HG03571 (cell line): ENCODE data around the gene C6orf163.
A peak's percentile ranks its signal among the peaks of the same experiment; 100 is the strongest.
"Not testable (repeated sequence)": the region's sequence is repeated elsewhere in the genome, so short reads cannot be mapped to it uniquely, and the experiment has no call there.

ENCODE experiments used
- ATAC-seq: cut with Tn5 transposase; IDR thresholded peaks from one replicate; pipeline ENCODE4 v1.9.1; 2021; ENCODE audit not compliant: unreplicated experiment

Gene C6orf163

DNA sequence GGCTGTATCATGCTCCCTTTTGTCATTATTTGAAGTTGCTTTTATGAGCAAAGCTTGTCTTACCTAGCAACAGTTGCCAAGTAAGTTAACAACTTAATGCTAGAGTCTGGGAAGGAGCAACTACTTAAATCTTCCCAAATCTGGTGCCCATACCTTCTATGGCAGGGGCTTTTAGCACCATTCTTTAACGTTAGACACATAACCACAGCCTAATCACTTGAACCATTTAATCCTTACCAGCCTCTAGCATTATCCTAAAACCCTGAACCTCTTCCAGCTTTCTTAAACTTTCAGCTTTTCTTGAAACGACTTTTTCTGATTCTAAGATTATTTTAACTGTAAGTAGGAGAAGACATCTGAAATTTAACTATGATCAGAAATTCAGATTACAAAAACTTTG lies at the start of gene C6orf163:
C6orf163 (plus strand) TSS at position 83 of the 400 bp plus-strand sequence; CDS start at position 370, 287 bp downstream.
- no peak for ATAC-seq

GRCh38 chr6:87297119-87297518 lies 47.5 kb upstream of the C6orf163 start:
- ATAC-seq = no peak

- ATAC-seq = not testable (repeated sequence)
Measured at GRCh38 chr6:87301277-87301676, 43.3 kb upstream of the C6orf163 start.

- no peak for ATAC-seq
Measured at GRCh38 chr6:87308970-87309369, 35.6 kb upstream of the C6orf163 start.

DNA sequence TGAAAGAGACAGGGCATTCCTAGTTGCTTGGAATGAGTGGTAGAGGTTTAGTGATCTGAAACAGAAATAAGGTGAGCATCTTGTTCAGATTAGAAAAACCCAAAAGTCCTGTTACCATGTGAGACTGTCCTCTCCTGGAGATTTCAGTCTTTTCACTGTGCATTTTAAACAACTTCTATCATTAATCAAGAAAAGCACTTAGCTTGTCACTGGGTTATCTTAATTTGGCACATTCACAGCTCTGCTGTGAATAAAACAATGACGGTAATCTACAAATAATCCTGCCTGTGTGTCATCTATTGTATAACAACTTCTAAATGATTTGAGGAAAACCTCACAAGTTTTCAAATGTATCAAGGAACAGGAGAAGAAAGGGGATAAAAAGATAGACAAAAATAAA lies 31.8 kb upstream of the C6orf163 start:
- no peak for ATAC-seq

DNA sequence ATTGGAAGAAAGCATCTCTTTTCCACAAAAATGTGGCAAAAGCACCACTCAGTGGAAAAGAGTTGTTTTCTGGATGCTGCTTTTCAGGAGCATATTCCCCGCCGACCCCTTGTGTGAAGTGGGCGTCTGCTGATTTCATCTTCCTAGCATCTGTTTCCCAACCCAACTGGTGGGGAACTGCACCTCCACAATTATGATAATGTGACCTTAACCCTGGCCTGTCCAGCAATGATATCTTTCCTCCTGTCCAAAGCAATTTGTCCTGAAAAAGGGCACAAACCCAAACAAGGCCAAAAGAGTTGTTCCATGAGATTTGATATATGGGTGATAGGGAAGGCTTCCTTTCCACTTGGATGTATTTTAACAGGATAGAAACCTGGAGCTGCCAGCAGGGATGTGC lies 29.5 kb upstream of the C6orf163 start:
- no peak for ATAC-seq

- no peak for ATAC-seq
Measured at GRCh38 chr6:87319271-87319987, 25.2 kb upstream of the C6orf163 start.

GRCh38 chr6:87322304-87323212 lies 22.1 kb upstream of the C6orf163 start, which contains the start of gene SMIM8:
SMIM8 (plus strand) TSS chr6:87322588; CDS start chr6:87337032, 14,444 bp downstream.
- ATAC-seq = peak; percentile 100

- not testable (repeated sequence) for ATAC-seq
Measured at GRCh38 chr6:87323880-87324279, 20.7 kb upstream of the C6orf163 start.

DNA sequence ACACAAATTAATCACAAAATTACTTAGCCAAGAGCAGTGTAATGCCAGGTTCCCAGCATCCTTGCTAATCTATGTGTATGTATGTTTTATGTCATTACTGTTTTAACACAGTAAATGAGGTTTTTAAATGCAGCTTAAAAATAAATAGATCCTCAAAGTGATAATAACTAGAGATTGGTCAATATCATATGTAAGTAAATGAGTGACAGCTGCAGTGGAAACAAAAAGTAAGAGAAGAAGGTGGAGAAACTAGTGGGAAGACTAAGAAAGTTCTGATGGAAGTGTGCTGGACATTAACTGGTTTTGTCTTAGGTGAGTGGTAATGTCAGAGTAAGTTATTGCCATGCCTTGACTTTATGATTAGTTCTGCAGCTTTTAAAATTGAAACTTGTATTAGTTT lies 13.7 kb upstream of the C6orf163 start:
- no peak for ATAC-seq

DNA sequence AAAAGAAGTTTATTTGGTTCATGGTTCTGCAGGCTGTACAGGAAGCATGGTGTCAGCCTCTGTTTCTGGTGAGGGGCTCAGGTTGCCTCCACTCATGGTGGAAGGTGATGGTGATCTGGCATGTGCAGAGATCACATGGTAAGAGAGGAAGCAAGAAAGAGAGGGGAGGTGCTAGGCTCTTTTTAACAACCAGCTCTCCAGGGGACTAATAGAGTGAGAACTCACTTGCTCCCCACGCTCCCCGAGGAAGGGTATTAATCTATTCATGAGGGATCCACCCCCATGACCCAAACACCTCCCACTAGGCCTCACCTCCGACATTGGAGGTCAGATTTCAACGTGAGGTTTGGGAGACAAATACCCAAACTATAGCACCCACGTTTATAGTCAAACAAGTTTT lies 11.6 kb upstream of the C6orf163 start:
- no peak for ATAC-seq

DNA sequence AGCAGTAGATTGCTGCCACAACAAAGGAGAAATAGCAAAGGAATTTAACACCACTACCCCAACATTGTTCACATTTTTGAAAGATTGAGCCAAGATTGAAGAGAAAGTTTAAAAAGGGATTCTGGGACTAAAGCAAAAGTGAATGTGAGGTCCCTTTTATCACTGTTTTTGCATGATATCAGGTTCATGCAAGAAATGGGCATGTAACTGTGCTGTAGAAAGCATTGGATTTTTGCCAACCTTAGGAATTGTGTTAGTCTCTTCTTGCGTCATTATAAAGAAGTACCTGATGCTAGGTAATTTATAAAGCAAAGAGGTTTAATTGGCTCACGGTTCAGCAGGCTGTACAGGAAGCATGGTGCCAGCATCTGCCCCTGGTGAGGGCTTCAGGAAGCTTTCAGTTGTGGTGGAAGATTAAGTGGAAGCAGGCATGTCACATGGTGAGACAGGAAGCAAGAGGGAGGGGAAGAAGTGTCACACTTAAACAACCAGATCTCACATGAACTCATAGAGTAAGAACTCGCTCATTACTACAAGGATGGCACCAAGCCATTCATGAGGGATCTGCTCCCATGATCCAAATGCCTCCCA lies 10.9 kb upstream of the C6orf163 start:
- no peak for ATAC-seq

DNA sequence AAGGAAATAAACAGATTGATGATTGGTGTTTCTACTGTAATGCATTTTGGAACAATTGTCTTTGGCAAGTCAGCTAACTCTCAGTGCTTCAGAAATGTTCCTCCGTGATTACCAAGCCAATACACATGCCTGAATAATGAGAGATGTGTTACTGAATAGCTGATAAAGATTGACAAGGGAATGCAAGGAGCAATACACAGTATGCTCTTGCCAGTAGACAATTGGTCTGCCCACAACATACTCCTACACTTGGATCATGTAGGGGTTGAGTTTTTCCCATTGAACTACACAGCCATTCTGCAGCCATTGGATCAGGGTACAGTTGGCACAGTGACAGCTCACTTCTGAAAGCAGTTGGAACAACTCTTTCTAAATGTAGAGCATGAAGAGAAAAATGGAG lies 9.9 kb upstream of the C6orf163 start:
- ATAC-seq = no peak

GRCh38 chr6:87336367-87336766 lies 8.2 kb upstream of the C6orf163 start:
- ATAC-seq = no peak

- no peak for ATAC-seq
Measured at GRCh38 chr6:87340230-87340629, 4.4 kb upstream of the C6orf163 start.

- no peak for ATAC-seq
Measured at GRCh38 chr6:87341158-87341557, 3.5 kb upstream of the C6orf163 start.

DNA sequence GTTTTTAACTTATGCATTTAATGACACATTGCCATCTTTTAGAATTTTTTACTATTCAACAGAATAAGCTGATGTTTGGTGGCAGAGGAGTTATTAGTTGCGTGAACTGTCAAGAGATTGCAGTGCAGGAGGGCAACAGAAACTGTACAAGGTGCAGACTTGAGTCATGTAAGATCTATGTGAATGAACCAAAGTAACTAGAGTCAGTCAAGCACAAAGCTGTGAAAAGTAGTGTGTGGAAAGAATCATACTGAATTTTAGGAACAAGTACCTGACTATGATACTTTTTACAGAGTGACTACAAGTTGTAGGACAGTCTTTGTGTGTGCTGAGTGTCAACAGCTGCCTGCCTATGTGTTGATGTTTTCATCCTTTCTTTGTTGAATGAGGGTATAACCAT lies 2.7 kb upstream of the C6orf163 start:
- ATAC-seq = peak; percentile 57

DNA sequence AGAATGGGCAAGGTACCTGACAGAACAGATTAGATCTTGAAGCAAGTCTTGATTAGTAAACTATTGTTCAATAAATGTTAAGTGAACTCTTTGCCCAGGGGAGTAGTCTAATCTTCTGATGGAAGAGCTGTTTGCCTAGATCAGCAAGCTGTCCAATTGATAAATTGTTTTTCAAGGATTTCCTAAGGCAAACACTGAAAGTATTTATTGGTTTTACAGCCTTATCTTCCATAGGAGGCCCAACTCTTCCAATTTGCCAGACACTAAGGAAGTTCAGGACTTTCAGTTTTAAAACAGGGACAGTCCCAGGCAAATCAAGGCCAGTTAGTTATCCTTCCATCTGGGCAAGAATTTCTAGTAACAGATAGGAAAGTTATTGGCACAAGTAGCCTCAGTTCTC lies 1.8 kb upstream of the C6orf163 start:
- ATAC-seq = no peak

DNA sequence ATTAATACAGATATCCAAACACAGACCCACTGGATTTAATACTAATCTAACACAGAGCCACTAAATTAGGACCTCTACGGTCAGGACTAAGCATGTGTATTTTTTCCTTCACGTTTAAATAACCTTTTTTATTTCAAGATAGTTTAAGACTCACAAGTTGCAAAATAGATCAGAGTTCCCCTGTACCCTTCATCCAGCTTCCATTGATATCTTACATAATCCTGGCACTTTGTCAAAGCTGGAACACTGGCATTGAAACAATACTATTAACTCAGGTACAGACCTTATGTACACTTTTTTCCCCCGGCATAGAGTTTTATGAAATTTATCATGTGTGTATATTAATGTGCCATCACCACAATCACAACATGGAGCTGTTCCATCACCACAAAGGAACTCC lies 2.1 kb downstream of the C6orf163 start:
- no peak for ATAC-seq

- no peak for ATAC-seq
Measured at GRCh38 chr6:87349896-87350295, 5.3 kb downstream of the C6orf163 start.

DNA sequence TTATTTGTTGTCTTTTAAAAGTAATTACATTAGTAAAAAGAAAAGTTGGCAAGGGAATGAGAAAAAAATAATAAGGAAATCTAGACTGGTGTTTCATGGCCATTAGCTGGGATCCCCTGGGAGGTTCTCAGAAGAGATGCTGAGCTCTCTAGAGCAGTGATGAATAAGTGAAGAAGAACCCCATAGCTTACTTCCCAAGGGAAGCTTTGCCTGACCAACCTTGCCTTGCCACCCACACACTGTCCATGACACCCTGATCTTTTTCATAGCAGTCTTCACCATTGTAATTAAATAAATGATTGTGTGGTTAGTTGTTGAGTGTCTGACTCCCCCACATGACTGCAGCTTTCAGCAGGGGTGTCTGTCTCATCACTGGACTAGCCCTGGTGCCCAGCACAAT lies 5.9 kb downstream of the C6orf163 start:
- ATAC-seq = no peak

- no peak for ATAC-seq
Measured at GRCh38 chr6:87351583-87351982, 7.0 kb downstream of the C6orf163 start.
